GM12878 (cell line): ENCODE results near the gene CSPG5. TPM values are rescaled to one million over a fixed set of nuclear protein-coding genes. Genes with fewer than 3 reads are reported as not detected.

Experiments
- ATAC-seq: fragments of 200-7000 bp; cut with Tn5 transposase; 3 replicates; pipeline ENCODE4 v1.9.1; 2020; ENCODE audit warnings: mild to moderate bottlenecking, moderate library complexity
- BruUV-seq: library from RNA; stranded (reverse); fragments of 400-500 nt; replicated peaks from 2 replicates; lab custom pipeline; 2021; lab: Mats Ljungman, UMichigan
- CTCF ChIA-PET: fragments of 300-600 bp; sonication (Branson Sonifier 250); formaldehyde crosslinking; extraction: SDS; loops from one replicate; lab custom pipeline; 2021; ENCODE audit warnings: inconsistent platforms; lab: Yijun Ruan, JAX
- POLR2A ChIA-PET: fragments of 350-600 bp; formaldehyde crosslinking; extraction: SDS; loops from one replicate; lab custom pipeline; 2021; ENCODE audit warnings: inconsistent platforms; lab: Charles Lee
- RAD21 ChIA-PET: fragments of 300-600 bp; sonication (Branson Sonifier 250); formaldehyde crosslinking; loops from one replicate; lab custom pipeline; 2023; ENCODE audit warnings: antibody characterized with exemption; ENCODE audit not compliant: unreplicated experiment; lab: Charles Lee
- SMC1A ChIA-PET: fragments of 300-600 bp; sonication (Branson Sonifier 250); formaldehyde crosslinking; loops from one replicate; lab custom pipeline; 2023; ENCODE audit not compliant: unreplicated experiment, uncharacterized antibody; lab: Charles Lee
- DNase-seq: peaks from one replicate; pipeline ENCODE4 v3.0.0-alpha.2; 2011; ENCODE audit warnings: low read depth, low spot score
- FAIRE-seq: peaks from 3 replicates; lab custom pipeline; 2011; peaks lifted over from hg19 to GRCh38; lab: Jason Lieb, UNC
- H2AFZ ChIP-seq: 2 replicates; pipeline ENCODE4 v1.6.0; 2011; ENCODE audit warnings: low read depth, low read length, control low read depth; ENCODE audit not compliant: control insufficient read depth
- H3K27ac ChIP-seq: 2 replicates; pipeline ENCODE4 v1.5.1; 2011; ENCODE audit warnings: control low read depth; ENCODE audit not compliant: control insufficient read depth, insufficient read depth
- H3K27me3 ChIP-seq, 2 experiments: replicated peaks in 1 of 2; 2 replicates each; pipeline versions ENCODE4 v1.6.0 to v1.6.1; 2011; ENCODE audit warnings: low read length in 1 of 2; ENCODE audit not compliant: control insufficient read depth in 2 of 2, insufficient read depth in 2 of 2
- H3K36me3 ChIP-seq, 2 experiments: 2 replicates each; pipeline ENCODE4 v1.5.1; 2011; ENCODE audit warnings: low read length in 1 of 2; ENCODE audit not compliant: control insufficient read depth in 2 of 2, insufficient read depth in 2 of 2
- H3K4me1 ChIP-seq: 2 replicates; pipeline ENCODE4 v1.6.1; 2011; ENCODE audit warnings: mild to moderate bottlenecking, low read length, moderate library complexity, mixed read lengths; ENCODE audit not compliant: control insufficient read depth, insufficient read depth
- H3K4me2 ChIP-seq: 2 replicates; pipeline ENCODE4 v1.6.0; 2011; ENCODE audit warnings: control low read depth; ENCODE audit not compliant: control insufficient read depth, insufficient read depth
- H3K4me3 ChIP-seq: fragments of 200-600 bp; sonication (generic); 2 replicates; pipeline ENCODE4 v1.5.1; 2016
- H3K79me2 ChIP-seq: 2 replicates; pipeline ENCODE4 v1.6.0; 2011; ENCODE audit warnings: low read length; ENCODE audit not compliant: control insufficient read depth, insufficient read depth
- H3K9ac ChIP-seq: 2 replicates; pipeline ENCODE4 v1.8.0; 2011; ENCODE audit warnings: low read length, control low read depth, mixed read lengths; ENCODE audit not compliant: control insufficient read depth, insufficient read depth
- H3K9me3 ChIP-seq: replicated peaks from 3 replicates; pipeline ENCODE4 v1.5.1; 2011; ENCODE audit warnings: mild to moderate bottlenecking, low read length; ENCODE audit not compliant: control insufficient read depth, insufficient read depth
- H4K20me1 ChIP-seq: 2 replicates; pipeline ENCODE4 v1.6.0; 2011; ENCODE audit not compliant: control insufficient read depth, insufficient read depth
- CBX5 ChIP-seq: sonication (generic); IDR thresholded peaks from 2 replicates; pipeline ENCODE4 v1.6.1; 2016; ENCODE audit warnings: low read depth, moderate library complexity, mild to moderate bottlenecking, inconsistent platforms
- CHD4 ChIP-seq: fragments of 200-600 bp; sonication (generic); IDR thresholded peaks from 2 replicates; pipeline ENCODE4 v1.6.1; 2016; ENCODE audit warnings: mild to moderate bottlenecking
- GABPA ChIP-seq: IDR thresholded peaks from 2 replicates; pipeline ENCODE4 v1.6.1; 2014; ENCODE audit warnings: antibody characterized with exemption, low read depth, mild to moderate bottlenecking, inconsistent platforms
- IRF4 ChIP-seq: IDR thresholded peaks from 2 replicates; pipeline ENCODE4 v1.6.1; 2011; ENCODE audit warnings: low read depth, low read length
- MLLT1 ChIP-seq: fragments of 450-650 bp; IDR thresholded peaks from 2 replicates; pipeline ENCODE4 v1.6.1; 2016; ENCODE audit warnings: mild to moderate bottlenecking
- POLR2AphosphoS2 ChIP-seq: IDR thresholded peaks from 2 replicates; pipeline ENCODE4 v1.6.1; 2011; ENCODE audit warnings: low read depth, mild to moderate bottlenecking, low read length, improper control_type of control experiment, moderate library complexity
- RAD51 ChIP-seq: fragments of 450-650 bp; IDR thresholded peaks from 2 replicates; pipeline ENCODE4 v1.6.1; 2016; ENCODE audit warnings: moderate library complexity, mild to moderate bottlenecking, inconsistent platforms
- RELA ChIP-seq: fragments of 450-650 bp; IDR thresholded peaks from 2 replicates; pipeline ENCODE4 v1.8.0; 2014; ENCODE audit warnings: borderline replicate concordance; ENCODE audit not compliant: partially characterized antibody
- whole genome bisulfite sequencing: methylation state at CpG from one replicate; pipeline ENCODE4 v1.1.6; 2016; ENCODE audit warnings: low lambda C conversion rate; ENCODE audit not compliant: insufficient replicate concordance, insufficient coverage; ENCODE audit errors: missing lambda C conversion rate; 5-methylcytosine and 5-hydroxymethylcytosine counted together
- in situ Hi-C: fragments of 300-500 bp; cut with MboI; formaldehyde crosslinking; loops from 9 replicates; pipeline ENCODE4 v1.14.3; 2018; ENCODE audit warnings: mixed read lengths
- intact Hi-C: fragments of 100-400 bp; cut with micrococcal nuclease; formaldehyde crosslinking; loops from one replicate; pipeline ENCODE4 v1.14.2; 2022; ENCODE audit not compliant: unreplicated experiment
- polyA plus RNA-seq, 11 experiments: library from polyadenylated mRNA; depleted of rRNA in 4 of 11; unstranded in 6 of 11; stranded (reverse) in 5 of 11; fragments of >200 nt; fragmentation: Nextera tagmentation in 4 of 11; fragmentation: Illumina TruSeq in 1 of 11; extraction: Ambion mirVana in 4 of 11; extraction: Trizol in 1 of 11; gene quantifications; 1 replicate in 1 of 11; 2 replicates in 10 of 11; pipeline versions ENCODE4 v1.2.1 to v1.2.3, GENCODE V29; 2011 to 2016; ENCODE audit warnings: inconsistent platforms in 2 of 11, missing spikeins in 2 of 11, low read depth in 1 of 11
- total RNA-seq, 4 experiments: library from RNA; depleted of rRNA in 3 of 4; stranded (reverse); fragments of >200 nt in 3 of 4; fragmentation: Illumina TruSeq in 1 of 4; extraction: Trizol in 1 of 4; gene quantifications; 2 replicates each; pipeline versions ENCODE4 v1.2.1 to v1.2.3, GENCODE V29; 2013 to 2021
- TF ChIP-seq, protein P1 (sequence below): IDR thresholded peaks from 2 replicates; pipeline ENCODE4 v1.6.1; 2012; ENCODE audit warnings: low read depth, low read length, improper control_type of control experiment
- TF ChIP-seq, protein P2 (sequence below): fragments of 450-650 bp; IDR thresholded peaks from 2 replicates; pipeline ENCODE4 v1.6.1; 2016; ENCODE audit warnings: mild to moderate bottlenecking, moderate library complexity, borderline replicate concordance
- TF ChIP-seq, protein P3 (sequence below): fragments of 450-650 bp; IDR thresholded peaks from 2 replicates; pipeline ENCODE4 v1.6.1; 2018; ENCODE audit warnings: mild to moderate bottlenecking, low read depth, moderate library complexity; ENCODE audit not compliant: partially characterized antibody
- TF ChIP-seq, protein P4 (sequence below): fragments of 450-650 bp; formaldehyde crosslinking; IDR thresholded peaks from 2 replicates; pipeline ENCODE4 v1.5.0; 2022; ENCODE audit warnings: mild to moderate bottlenecking, missing genetic modification characterization

Gene CSPG5
- total and polyA plus RNA-seq, 10 of the 15 experiments (the other 5 are each of a cell fraction or from before 2014, with no cell fraction given), result 0.08 to 0.17 TPM; not detected in 8

GRCh38 chr3:47579875-47580274 lies 1.2 kb upstream of the CSPG5 start:
- Histone ChIP-seq H3K27me3 (peaks cover 8 to 9% of the 10 kb centered on the region in 2 experiments), H3K4me1 (no peaks in the 10 kb centered on the region), H3K4me3 (no peak overlapping the region), H2AFZ (no peak overlapping the region), H3K9ac (no peak overlapping the region), H3K9me3 (no peaks in the 10 kb centered on the region), H4K20me1 (no peaks in the 10 kb centered on the region), H3K27ac (no peak overlapping the region), H3K36me3 (peaks cover 0 to under 1% of the 10 kb centered on the region in 2 experiments; a peak in 1 of 4 replicates), H3K79me2 (no peaks in the 10 kb centered on the region), H3K4me2 (no peak overlapping the region)
- DNase-seq, result no peak
- 58% methylated on average over 2 of the region's 2 CpGs for WGBS
- in situ Hi-C loops (no loop called here), intact Hi-C loops (no loop called here)
- no peak for FAIRE-seq
- ChIA-PET SMC1A (no interaction called here), POLR2A (no interaction called here), RAD21 (no interaction called here), CTCF (no interaction called here)
- ATAC-seq, result peak; percentile 10; the same call in 2 of the 3 replicates
- no TSS peak for BruUV-seq
- no peak for TF ChIP-seq RELA
- TF ChIP-seq, protein P1, sequence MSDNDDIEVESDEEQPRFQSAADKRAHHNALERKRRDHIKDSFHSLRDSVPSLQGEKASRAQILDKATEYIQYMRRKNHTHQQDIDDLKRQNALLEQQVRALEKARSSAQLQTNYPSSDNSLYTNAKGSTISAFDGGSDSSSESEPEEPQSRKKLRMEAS, result no peak
- TF ChIP-seq POLR2AphosphoS2, result no peak
- TF ChIP-seq, protein P2, sequence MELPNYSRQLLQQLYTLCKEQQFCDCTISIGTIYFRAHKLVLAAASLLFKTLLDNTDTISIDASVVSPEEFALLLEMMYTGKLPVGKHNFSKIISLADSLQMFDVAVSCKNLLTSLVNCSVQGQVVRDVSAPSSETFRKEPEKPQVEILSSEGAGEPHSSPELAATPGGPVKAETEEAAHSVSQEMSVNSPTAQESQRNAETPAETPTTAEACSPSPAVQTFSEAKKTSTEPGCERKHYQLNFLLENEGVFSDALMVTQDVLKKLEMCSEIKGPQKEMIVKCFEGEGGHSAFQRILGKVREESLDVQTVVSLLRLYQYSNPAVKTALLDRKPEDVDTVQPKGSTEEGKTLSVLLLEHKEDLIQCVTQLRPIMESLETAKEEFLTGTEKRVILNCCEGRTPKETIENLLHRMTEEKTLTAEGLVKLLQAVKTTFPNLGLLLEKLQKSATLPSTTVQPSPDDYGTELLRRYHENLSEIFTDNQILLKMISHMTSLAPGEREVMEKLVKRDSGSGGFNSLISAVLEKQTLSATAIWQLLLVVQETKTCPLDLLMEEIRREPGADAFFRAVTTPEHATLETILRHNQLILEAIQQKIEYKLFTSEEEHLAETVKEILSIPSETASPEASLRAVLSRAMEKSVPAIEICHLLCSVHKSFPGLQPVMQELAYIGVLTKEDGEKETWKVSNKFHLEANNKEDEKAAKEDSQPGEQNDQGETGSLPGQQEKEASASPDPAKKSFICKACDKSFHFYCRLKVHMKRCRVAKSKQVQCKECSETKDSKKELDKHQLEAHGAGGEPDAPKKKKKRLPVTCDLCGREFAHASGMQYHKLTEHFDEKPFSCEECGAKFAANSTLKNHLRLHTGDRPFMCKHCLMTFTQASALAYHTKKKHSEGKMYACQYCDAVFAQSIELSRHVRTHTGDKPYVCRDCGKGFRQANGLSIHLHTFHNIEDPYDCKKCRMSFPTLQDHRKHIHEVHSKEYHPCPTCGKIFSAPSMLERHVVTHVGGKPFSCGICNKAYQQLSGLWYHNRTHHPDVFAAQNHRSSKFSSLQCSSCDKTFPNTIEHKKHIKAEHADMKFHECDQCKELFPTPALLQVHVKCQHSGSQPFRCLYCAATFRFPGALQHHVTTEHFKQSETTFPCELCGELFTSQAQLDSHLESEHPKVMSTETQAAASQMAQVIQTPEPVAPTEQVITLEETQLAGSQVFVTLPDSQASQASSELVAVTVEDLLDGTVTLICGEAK, result no peak
- TF ChIP-seq CBX5, result no peak
- no peak for TF ChIP-seq GABPA
- TF ChIP-seq CHD4, result no peak
- TF ChIP-seq RAD51, result no peak
- no peak for TF ChIP-seq IRF4
- TF ChIP-seq, protein P3, sequence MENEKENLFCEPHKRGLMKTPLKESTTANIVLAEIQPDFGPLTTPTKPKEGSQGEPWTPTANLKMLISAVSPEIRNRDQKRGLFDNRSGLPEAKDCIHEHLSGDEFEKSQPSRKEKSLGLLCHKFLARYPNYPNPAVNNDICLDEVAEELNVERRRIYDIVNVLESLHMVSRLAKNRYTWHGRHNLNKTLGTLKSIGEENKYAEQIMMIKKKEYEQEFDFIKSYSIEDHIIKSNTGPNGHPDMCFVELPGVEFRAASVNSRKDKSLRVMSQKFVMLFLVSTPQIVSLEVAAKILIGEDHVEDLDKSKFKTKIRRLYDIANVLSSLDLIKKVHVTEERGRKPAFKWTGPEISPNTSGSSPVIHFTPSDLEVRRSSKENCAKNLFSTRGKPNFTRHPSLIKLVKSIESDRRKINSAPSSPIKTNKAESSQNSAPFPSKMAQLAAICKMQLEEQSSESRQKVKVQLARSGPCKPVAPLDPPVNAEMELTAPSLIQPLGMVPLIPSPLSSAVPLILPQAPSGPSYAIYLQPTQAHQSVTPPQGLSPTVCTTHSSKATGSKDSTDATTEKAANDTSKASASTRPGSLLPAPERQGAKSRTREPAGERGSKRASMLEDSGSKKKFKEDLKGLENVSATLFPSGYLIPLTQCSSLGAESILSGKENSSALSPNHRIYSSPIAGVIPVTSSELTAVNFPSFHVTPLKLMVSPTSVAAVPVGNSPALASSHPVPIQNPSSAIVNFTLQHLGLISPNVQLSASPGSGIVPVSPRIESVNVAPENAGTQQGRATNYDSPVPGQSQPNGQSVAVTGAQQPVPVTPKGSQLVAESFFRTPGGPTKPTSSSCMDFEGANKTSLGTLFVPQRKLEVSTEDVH, result no peak
- no peak for TF ChIP-seq MLLT1
- TF ChIP-seq, protein P4, sequence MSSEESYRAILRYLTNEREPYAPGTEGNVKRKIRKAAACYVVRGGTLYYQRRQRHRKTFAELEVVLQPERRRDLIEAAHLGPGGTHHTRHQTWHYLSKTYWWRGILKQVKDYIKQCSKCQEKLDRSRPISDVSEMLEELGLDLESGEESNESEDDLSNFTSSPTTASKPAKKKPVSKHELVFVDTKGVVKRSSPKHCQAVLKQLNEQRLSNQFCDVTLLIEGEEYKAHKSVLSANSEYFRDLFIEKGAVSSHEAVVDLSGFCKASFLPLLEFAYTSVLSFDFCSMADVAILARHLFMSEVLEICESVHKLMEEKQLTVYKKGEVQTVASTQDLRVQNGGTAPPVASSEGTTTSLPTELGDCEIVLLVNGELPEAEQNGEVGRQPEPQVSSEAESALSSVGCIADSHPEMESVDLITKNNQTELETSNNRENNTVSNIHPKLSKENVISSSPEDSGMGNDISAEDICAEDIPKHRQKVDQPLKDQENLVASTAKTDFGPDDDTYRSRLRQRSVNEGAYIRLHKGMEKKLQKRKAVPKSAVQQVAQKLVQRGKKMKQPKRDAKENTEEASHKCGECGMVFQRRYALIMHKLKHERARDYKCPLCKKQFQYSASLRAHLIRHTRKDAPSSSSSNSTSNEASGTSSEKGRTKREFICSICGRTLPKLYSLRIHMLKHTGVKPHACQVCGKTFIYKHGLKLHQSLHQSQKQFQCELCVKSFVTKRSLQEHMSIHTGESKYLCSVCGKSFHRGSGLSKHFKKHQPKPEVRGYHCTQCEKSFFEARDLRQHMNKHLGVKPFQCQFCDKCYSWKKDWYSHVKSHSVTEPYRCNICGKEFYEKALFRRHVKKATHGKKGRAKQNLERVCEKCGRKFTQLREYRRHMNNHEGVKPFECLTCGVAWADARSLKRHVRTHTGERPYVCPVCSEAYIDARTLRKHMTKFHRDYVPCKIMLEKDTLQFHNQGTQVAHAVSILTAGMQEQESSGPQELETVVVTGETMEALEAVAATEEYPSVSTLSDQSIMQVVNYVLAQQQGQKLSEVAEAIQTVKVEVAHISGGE (CRISPR knock-in tag), result no peak
